GM21447 (cell line): Measurements from ENCODE around the gene CHSY1.
"Not testable (repeated sequence)": the region's sequence is repeated elsewhere in the genome, so short reads cannot be mapped to it uniquely, and the experiment has no call there.

Experiments
- ATAC-seq: cut with Tn5 transposase; IDR thresholded peaks from one replicate; pipeline ENCODE4 v1.9.1; 2021; ENCODE audit not compliant: unreplicated experiment

The CHSY1 gene, protein sequence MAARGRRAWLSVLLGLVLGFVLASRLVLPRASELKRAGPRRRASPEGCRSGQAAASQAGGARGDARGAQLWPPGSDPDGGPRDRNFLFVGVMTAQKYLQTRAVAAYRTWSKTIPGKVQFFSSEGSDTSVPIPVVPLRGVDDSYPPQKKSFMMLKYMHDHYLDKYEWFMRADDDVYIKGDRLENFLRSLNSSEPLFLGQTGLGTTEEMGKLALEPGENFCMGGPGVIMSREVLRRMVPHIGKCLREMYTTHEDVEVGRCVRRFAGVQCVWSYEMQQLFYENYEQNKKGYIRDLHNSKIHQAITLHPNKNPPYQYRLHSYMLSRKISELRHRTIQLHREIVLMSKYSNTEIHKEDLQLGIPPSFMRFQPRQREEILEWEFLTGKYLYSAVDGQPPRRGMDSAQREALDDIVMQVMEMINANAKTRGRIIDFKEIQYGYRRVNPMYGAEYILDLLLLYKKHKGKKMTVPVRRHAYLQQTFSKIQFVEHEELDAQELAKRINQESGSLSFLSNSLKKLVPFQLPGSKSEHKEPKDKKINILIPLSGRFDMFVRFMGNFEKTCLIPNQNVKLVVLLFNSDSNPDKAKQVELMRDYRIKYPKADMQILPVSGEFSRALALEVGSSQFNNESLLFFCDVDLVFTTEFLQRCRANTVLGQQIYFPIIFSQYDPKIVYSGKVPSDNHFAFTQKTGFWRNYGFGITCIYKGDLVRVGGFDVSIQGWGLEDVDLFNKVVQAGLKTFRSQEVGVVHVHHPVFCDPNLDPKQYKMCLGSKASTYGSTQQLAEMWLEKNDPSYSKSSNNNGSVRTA

GRCh38 chr15:101251830-101252820 lies at the start of gene CHSY1:
Gene CHSY1 (minus strand): TSS chr15:101252048. CDS start chr15:101251456, 592 bp downstream.
- peak; percentile 59 for ATAC-seq

DNA sequence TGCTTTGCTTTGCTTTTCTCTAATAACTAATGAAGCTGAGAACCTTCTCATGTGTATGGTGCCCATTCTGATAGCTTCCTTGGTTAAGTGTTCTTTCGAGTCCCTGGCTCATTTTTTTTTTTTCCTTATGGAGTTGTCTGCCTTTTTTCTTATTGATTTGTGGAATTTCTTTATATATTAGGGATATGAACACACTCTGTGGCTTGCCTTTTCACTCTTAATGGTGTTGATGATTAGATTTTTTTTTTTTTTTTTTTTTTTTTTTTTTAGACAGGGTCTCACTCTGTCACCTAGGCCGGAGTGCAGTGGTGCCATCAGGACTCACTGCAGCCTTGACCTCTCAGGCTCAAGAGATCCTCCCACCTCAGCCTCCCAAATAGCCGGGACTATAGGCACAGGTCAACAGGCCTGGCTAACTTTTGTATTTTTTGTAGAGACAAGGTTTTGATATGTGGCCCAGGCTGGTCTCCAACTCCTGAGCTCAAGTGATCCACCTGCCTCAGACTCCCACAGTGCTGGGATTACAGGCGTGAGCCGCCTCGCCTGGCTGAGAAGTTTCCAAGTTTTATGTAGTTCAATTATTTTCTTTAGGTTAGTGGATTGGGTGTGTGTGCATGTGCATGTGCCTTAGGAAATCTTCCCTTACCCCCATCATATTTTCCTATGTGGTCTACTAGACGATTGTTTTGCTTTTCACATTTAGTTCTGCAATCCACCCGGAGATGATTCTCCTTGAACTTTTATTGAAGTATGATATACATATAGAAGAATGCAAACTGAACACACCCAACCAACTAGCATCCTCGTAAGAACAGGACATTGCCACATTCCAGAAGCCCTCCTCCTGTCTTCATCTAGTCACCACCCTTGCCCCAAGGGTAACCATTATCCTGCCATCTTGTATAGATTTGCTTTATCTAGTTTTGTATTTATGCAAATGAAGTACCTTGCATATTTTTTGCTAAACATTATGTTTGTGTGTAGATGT lies 44.9 kb upstream of the CHSY1 start:
- ATAC-seq = no peak

DNA sequence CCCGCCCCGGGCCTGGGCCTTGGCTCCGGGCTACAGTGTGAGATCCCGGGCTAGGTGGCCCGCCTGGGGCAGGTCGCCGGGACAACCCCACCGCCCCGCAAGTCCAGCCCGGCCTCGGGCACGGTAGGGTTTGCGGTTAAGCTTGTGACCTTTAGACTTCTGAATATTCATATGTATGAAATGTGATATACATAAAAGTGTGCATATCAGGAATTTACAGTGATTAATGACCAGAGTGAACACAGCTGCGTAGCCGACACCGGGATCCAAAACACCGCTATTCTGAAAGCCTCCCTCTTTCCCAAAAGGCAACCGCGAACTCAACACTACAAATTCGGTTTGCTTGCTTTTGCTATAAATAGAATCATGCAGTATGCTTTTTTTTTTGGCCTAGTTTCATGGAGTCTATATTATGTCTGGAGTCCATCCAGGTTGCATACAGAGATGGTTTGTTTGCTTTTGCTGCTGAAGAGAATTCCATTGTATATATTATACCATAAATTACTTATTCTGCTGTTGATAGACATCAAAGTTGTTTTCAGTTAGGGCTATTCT lies 43.8 kb upstream of the CHSY1 start:
- no peak for ATAC-seq

DNA sequence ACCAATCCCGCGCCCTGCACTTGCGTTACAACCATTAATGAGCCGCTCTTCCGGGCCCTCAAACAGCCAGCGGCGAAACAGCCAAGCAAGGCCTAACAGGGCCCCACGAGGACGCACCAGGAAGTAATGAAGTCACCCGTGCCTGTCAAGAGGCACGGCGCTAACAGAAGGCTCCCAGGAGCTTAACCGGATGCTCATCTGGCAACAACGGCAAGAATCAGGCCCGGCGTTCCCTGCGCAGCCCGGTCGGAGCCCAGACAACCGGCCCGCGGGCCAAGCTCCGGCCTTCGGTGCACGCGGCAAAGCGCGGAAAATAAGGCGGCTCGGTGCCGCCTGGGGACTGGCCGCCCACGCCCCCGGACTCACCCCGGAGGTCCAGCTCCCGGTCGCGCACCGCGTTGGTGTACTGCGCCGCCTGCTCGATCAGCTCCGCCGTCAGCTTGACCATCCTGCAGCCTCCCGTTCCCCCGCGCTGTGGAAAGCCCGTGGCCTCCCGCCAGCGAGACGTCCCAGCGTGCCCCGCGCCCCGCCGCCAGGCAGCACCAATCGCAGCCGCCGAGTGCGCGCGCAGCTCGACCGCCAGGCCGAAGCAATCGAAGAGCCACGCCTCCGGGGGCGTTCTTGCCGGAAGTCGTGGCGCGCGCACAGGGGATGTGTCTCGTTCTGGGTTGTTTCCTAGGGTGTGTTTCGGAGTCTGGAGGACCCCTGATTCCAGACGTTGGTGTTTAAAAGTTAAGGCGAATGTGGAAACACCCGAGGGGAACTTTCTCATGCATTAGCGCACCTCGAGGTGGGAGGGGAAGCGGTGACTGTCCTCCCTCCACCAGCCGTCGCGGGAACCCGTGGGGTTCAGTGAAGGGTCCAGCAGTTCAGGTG lies 43.1 kb upstream of the CHSY1 start, which contains the start of gene SNRPA1:
TSS of gene SNRPA1 (minus strand) at position 518 of the 876 bp plus-strand sequence. CDS start at position 448, 70 bp downstream.
- ATAC-seq = peak; percentile 73

GRCh38 chr15:101293122-101293521 lies 41.3 kb upstream of the CHSY1 start:
- no peak for ATAC-seq

DNA sequence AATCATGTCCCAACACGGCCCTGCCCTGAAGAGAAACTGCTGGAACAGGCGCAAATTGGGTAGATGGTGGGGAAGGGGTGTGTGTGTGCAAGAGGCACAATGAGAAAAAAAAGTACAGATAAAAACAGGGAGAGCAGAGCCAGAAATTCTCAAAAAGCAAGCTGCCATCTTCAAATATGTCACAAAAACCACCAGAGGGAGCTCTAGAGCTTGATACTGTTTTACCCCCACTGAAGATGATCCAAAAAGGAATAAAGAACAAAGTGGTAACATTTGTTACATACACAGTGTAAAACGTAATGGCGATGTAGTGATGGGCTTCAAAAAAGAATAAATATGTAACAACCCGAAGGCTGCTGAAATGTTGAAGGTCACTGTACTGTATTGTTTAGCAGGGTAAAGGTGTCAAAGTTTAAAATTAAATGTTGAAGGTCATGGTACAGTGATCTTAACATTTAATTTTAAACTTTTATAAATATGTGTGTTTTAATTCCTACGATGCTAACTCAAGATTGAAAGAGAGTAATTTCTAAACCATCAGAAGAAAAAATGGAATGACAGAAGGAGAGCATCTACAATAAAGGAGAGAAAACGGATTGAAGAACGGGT lies 37.2 kb upstream of the CHSY1 start:
- ATAC-seq = no peak

DNA sequence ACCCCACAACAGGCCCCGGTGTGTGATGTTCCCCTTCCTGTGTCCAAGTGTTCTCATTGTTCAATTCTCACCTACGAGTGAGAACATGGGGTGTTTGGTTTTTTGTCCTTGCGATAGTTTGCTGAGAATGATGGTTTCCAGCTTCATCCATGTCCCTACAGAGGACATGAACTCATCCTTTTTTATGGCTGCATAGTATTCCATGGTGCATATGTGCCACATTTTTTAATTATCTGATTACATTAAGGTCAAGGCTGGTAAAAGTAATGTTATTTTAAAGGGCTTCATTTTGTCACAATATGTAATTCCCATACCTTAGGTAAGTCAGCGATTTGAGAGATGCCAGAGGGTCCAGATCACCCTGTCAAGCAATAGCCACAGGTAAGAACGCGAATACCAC lies 35.5 kb upstream of the CHSY1 start:
- not testable (repeated sequence) for ATAC-seq

GRCh38 chr15:101286471-101287114 lies 34.7 kb upstream of the CHSY1 start:
- no peak for ATAC-seq

DNA sequence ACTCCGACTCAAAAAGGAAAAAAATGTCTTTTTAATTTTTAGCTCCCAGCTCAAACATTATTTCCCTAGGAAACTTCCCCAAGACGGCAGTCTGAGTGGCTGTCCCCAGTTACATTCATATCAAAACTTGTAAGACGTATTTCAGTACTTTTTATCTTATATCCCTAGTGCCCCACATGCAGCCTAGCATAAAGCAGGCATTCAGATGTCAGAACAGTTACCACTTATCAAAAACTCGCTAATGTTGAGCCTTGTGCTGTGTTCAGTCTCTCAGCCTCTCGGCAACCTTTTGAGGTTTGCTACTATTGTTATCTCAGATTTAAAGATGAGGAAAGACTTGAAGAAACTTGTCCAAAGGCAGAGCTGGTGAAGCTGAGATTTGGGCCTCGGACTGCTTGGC lies 32.1 kb upstream of the CHSY1 start:
- ATAC-seq = no peak

GRCh38 chr15:101280007-101280406 lies 28.2 kb upstream of the CHSY1 start:
- ATAC-seq = no peak

DNA sequence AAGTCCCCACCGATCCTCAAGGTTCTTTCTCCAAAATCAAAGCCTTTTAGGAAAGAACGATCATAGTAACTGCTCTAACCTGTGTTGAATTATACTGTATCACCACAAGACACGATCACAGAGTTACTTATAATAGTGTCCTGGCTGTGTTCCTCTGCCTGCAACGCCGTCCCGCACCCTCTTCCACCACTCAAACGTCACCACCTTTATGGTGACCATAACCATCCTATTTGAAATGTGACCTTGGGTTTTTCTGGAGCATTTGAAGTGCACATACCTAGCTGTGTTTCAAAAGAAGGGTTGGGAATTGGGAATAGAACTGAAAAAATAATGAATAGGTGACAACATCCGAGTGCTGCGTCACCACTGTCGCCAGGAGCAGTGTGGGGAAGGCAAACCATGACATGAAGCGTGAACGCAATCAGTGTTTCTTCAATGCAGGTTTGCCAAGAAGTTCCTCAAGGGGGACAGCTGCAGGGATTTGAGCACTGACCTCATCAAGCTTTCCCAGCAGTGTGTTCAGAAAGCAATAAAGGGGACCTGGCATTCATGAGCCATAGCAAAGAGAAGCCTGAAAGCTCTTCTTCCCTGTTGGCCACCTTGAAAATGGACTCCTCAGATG lies 26.2 kb upstream of the CHSY1 start:
- ATAC-seq = no peak

- peak; percentile 79 for ATAC-seq
Observed at GRCh38 chr15:101277038-101277822, 25.4 kb upstream of the CHSY1 start, which contains the start of gene SELENOS. Gene SELENOS (minus strand): TSS chr15:101277485. CDS start chr15:101277417, 68 bp downstream.

DNA sequence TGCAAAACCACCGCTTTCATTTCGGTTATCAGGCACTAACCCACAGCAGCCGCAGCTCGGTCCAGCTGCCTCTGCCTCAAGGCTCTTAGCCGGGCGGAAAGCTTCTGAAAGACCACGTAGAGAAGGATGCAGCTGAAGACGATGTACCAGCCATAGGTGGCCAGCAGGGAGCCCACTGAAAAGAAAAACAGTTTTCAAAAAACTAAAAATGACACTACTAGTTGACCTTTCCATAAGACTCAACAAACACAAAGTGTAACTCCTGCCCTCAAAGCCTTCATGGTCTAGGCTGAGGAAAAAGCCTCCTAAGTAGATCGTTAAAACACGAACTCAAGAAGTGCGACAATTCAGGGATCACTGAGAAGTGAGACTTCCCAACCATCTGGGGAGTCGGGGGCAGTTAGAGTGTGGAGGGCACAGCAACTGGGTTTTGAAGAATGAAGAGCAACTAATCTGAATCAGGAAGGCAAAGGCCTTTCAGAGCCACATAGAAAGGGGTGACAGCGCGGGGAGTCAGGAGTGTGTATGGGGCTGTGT lies 24.7 kb upstream of the CHSY1 start:
- ATAC-seq = peak; percentile 28

GRCh38 chr15:101275018-101275417 lies 23.2 kb upstream of the CHSY1 start:
- ATAC-seq = peak; percentile 36

DNA sequence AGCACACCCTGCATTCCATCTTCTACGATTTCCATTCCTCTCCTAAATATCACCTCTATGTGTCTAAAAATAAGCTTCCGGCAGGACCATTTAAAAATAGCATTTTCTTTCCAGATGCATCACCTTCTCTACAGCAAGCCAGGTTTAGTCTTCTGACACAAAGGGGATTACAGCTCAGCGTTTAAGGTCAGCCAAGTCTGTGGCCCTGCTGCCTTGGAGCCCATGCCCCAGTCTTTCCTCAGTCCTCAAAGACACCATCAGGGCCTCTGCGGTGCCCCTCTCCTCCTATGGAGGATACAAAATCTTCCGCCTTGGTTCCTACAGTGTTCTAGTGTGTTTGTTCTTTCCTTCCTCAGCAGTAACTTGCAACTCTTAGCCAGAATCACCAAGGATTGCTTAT lies 21.7 kb upstream of the CHSY1 start:
- no peak for ATAC-seq

DNA sequence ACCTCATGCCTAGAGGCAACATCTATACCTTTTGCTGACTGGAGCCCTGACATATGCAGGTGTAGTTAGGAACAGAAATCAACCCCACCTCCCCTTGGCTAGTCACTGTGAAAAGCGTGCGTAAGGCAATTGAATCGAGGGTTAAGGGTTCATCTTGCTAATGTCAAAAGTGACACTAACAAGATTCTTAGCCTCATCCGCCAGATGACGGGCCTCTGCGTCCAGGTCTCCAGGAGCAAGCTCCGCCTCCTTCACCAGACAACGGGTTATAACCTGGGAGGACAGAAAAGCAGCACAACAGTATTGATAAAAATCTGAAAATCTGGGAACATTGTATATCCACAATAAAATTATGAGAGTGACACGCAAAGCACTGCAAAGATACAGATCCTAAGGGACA lies 20.7 kb upstream of the CHSY1 start:
- ATAC-seq = no peak
